ENCODE data around the gene SUPT5H. TPM values are rescaled to one million over a fixed set of nuclear protein-coding genes. Genes with fewer than 3 reads are reported as not detected.
A peak's percentile ranks its signal among the peaks of the same experiment; 100 is the strongest.

Gene SUPT5H
- total RNA-seq, 3 donors from 2014 or later (not counting 1 experiment from before 2014, with no cell fraction given), result 228 to 256 (median 230) TPM

- no peak for ATAC-seq
- H3K27ac ChIP-seq (ENCODE audit: low read length), result no peak overlapping the region
- H3K9me3 ChIP-seq (ENCODE audit: control insufficient read depth, insufficient read depth, low read length), result no peaks in the 10 kb centered on the region
- H3K9me3 Mint-ChIP-seq, result no peaks in the 10 kb centered on the region
- intact Hi-C loops (cut with micrococcal nuclease), result no loop called here
- no peak for DNase-seq
- no peak for TF ChIP-seq CTCF (IDR thresholded peaks at IDR 0.05)
- H3K36me3 ChIP-seq (ENCODE audit: control insufficient read depth, insufficient read depth, low read length), result peaks cover 12% of the 10 kb centered on the region
- H3K4me1 ChIP-seq (ENCODE audit: control insufficient read depth, insufficient read depth, low read length), result peaks cover 6% of the 10 kb centered on the region
- no peak overlapping the region for H3K4me3 Mint-ChIP-seq
- WGBS (ENCODE audit: insufficient coverage), result 92% methylated on average over 11 of the region's 11 CpGs
- no peaks in the 10 kb centered on the region for H3K36me3 Mint-ChIP-seq
- H3K4me1 Mint-ChIP-seq, result no peaks in the 10 kb centered on the region
- no peak overlapping the region for H3K27ac Mint-ChIP-seq
- no peaks in the 10 kb centered on the region for H3K27me3 ChIP-seq (ENCODE audit: control insufficient read depth, insufficient read depth, low read length)
- no peaks in the 10 kb centered on the region for H3K27me3 Mint-ChIP-seq (ENCODE audit: low read depth in 2 of 2)
- no peak overlapping the region for H3K4me3 ChIP-seq (ENCODE audit: low read length)
Measured at GRCh38 chr19:39427707-39428106, 17.7 kb upstream of the SUPT5H start.

- H3K27ac ChIP-seq (ENCODE audit: low read length), result no peak overlapping the region
- H3K27me3 Mint-ChIP-seq (ENCODE audit: low read depth in 2 of 2), result no peaks in the 10 kb centered on the region
- no peak overlapping the region for H3K27ac Mint-ChIP-seq
- H3K27me3 ChIP-seq (ENCODE audit: control insufficient read depth, insufficient read depth, low read length), result no peaks in the 10 kb centered on the region
- ATAC-seq (no peak), DNase-seq (peak in 1 of 2 donors; percentile 21)
- WGBS (ENCODE audit: insufficient coverage), result 55% methylated on average over 23 of the region's 23 CpGs
- no peaks in the 10 kb centered on the region for H3K9me3 ChIP-seq (ENCODE audit: control insufficient read depth, insufficient read depth, low read length)
- H3K4me3 ChIP-seq (ENCODE audit: low read length), result no peak overlapping the region
- no peaks in the 10 kb centered on the region for H3K9me3 Mint-ChIP-seq
- H3K4me1 Mint-ChIP-seq, result peaks cover 6% of the 10 kb centered on the region in 2 donors
- H3K4me1 ChIP-seq (ENCODE audit: control insufficient read depth, insufficient read depth, low read length), result peaks cover 6% of the 10 kb centered on the region
- intact Hi-C loops (cut with micrococcal nuclease), result no loop called here
- no peak overlapping the region for H3K4me3 Mint-ChIP-seq
- no peak for TF ChIP-seq CTCF (IDR thresholded peaks at IDR 0.05)
- H3K36me3 Mint-ChIP-seq, result peaks cover 6% of the 10 kb centered on the region
- H3K36me3 ChIP-seq (ENCODE audit: control insufficient read depth, insufficient read depth, low read length), result peaks cover 19% of the 10 kb centered on the region
Measured at GRCh38 chr19:39428283-39429112, 16.9 kb upstream of the SUPT5H start.

- DNase-seq, result peak in 1 of 2 donors; percentile 81
- 70% methylated on average over 24 of the region's 25 CpGs for WGBS (ENCODE audit: insufficient coverage)
- no peaks in the 10 kb centered on the region for H3K9me3 ChIP-seq (ENCODE audit: control insufficient read depth, insufficient read depth, low read length)
- no peaks in the 10 kb centered on the region for H3K27me3 Mint-ChIP-seq (ENCODE audit: low read depth in 2 of 2)
- no peak overlapping the region for H3K4me3 Mint-ChIP-seq
- H3K36me3 Mint-ChIP-seq, result peaks cover 13% of the 10 kb centered on the region
- H3K4me1 Mint-ChIP-seq, result peaks cover 20 to 25% of the 10 kb centered on the region in 2 donors
- peak in 1 of 3 donors; percentile 58 for ATAC-seq
- TF ChIP-seq CTCF (IDR thresholded peaks at IDR 0.05), result no peak
- H3K36me3 ChIP-seq (ENCODE audit: control insufficient read depth, insufficient read depth, low read length), result peaks cover 28% of the 10 kb centered on the region
- H3K27ac Mint-ChIP-seq, result peak overlapping the region in 1 of 2 donors; percentile 7
- no peaks in the 10 kb centered on the region for H3K27me3 ChIP-seq (ENCODE audit: control insufficient read depth, insufficient read depth, low read length)
- peaks cover 22% of the 10 kb centered on the region for H3K4me1 ChIP-seq (ENCODE audit: control insufficient read depth, insufficient read depth, low read length)
- H3K27ac ChIP-seq (ENCODE audit: low read length), result peak overlapping the region; percentile 51
- no peak overlapping the region for H3K4me3 ChIP-seq (ENCODE audit: low read length)
- no peaks in the 10 kb centered on the region for H3K9me3 Mint-ChIP-seq
- intact Hi-C loops (cut with micrococcal nuclease), result no loop called here
Measured at GRCh38 chr19:39430675-39431593, 14.4 kb upstream of the SUPT5H start.
